IPS-NIHi7 (cell line): Measurements from ENCODE around the gene APBB1.

Source experiments
- DNase-seq: peaks from one replicate; pipeline ENCODE4 v3.0.0; 2012; ENCODE audit warnings: mixed read lengths; ENCODE audit errors: extremely low spot score

Gene APBB1

GRCh38 chr11:6419009-6419631, at the start of gene APBB1:
Gene APBB1 (minus strand): TSS chr11:6419094. CDS start chr11:6411347, 7,747 bp downstream.
- peak; percentile 91 for DNase-seq

- no peak for DNase-seq
Observed at GRCh38 chr11:6459099-6459450, 40.2 kb upstream of the APBB1 start.

GRCh38 chr11:6458352-6459098, 39.6 kb upstream of the APBB1 start:
- no peak for DNase-seq

DNA sequence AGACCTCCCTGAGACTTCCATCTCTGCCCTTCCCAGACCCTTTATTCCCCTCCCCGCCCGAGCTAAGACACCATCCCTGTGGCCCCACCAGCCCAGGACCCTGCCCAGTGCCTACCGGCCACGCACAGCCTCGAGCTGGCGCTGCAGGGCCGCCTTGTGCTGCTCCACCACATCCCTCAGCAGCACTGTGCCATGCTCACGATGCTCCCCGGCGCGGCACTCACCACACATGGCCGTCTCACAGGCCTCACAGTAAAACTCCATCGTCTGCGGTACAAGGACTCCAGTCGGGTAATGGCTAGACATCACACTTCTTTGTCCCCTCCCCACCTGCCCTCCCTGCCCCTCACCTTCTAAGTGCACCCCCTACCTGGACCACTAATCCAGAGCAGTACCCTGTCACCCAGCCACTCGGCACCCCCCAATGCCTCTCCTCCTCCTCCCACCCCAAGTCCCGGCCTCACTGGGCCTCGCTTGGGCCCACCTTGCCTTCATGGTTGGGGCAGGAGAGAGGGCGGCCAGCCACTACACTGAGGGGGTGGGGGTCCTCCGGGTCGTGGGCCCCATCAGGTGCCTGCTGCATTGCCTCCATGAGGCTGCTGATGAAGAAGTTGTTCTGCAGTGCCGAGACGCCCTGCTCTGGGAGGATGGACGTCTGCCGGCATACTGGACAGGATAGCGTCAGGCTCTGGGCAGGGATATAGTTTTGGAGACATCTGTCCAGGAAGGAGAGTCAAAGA, 38.9 kb upstream of the APBB1 start:
- DNase-seq, result no peak

DNA sequence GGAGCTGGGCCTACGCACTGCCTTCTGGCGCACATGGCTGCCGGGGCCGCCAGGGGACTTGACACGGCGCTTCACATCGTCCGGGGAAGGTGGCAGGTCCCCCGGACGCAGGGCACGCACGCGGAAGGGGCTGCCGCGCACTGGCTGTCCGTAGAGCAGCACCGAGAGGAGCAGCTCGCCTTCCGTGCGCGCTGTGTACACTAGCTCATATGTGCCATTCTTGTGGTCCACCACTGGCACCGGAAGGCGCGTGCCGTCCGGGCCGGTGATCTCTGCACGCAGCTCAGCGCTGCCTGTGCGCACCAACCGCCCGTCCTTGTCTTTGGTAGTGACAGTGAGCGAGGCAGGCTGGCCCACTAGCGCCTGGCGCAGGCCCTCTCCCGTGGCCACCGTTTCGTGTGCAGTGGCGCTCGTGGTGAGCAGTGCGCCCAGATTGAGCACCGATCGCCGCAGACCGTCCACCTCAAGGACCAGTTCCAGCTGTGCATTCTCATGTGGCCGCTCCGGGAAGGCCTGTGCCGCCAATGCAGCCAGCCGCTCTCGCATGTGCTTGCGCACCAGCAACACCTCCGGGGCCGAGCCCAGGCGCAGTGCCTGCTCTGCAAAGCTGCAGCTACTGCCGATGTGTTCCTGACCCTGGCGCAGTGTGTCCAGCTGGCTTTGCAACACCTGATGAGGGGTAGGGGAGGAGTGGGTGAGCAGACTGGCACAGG, 37.6 kb upstream of the APBB1 start:
- no peak for DNase-seq

DNA sequence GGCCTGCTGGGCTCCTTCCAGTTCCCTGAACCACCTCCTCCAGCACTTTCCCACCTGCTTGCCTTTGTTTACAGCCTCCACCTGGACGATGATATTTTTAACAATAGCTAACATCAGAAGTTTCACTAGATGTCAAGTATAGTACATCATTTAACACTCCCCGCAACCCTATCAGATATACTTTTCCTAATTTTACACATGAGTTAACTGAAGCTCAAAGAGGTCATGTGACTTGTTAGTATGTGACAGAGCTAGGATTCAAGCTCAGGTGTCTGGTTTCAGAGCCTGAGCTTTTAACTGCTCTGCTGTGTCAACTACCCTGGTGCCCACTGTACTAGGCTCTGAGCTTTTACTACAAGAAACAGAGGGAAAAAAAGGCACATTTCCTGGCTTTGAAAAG, 36.2 kb upstream of the APBB1 start:
- no peak for DNase-seq

DNA sequence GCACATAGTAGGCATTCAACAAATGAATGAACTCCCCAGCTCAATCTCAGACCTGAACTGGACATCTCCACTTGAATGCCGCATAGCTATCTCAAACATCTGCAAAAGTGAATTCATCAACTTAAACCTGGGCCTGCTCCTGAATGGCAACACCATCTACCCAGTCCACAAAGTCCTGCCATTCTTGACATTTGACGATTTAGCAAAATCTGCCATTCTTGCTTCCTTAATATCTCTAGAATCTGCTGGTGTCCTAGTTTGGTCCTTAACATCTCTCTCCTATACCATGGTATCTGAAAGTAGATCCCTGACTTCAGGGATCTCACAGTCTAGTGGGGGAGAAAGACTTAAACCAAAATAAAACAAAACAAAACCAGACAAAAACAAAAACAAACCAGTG, 34.3 kb upstream of the APBB1 start:
- DNase-seq, result no peak

DNA sequence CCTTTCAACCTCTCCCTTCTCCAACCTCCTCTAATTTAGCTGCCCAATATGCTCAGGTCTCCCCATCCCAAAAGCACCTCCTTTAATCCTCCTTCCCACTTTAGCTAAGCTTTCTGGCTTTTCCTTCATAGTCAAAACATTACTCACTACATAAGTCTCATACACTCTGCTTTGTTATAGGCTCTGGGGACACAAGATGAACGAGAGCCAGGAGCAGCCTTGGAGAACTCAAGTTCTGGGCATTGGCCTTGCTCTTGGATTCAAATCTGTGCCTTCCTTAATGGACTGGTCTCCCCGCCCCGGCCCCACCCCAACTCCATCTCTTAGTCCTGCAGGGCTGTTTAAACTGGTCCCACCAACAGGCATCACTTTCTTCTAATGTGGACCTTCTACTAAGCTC, 33.3 kb upstream of the APBB1 start:
- no peak for DNase-seq

- no peak for DNase-seq
Observed at GRCh38 chr11:6448574-6448973, 29.7 kb upstream of the APBB1 start.

GRCh38 chr11:6443269-6444003, 24.5 kb upstream of the APBB1 start:
- DNase-seq, result peak; percentile 90

- DNase-seq, result no peak
Observed at GRCh38 chr11:6442441-6442840, 23.5 kb upstream of the APBB1 start.

DNA sequence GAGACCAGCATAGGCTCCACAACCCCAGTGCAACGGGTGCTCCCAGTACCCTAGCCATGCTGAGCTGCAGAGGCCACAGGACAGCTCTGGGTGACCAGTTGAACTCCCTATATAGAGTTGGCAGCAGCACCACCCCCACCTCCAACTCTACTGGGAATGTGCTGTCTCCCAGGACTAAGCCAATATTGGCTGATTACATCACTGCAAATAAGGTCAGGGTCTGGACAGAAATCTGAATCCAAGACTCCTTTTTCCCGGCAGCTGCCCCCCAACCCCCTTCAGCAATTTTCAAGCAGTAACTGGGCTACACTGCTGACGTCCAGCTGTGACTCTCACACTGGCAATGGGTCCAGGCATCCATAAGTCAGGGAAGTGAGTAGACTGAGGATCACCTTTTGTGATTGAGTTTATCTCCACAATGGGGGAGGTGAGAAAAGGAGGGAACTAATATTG, 22.0 kb upstream of the APBB1 start, which contains the start of gene HPX:
TSS of gene HPX (minus strand) at position 82 of the 453 bp plus-strand sequence. CDS start at position 58, 24 bp downstream.
- DNase-seq, result no peak

DNA sequence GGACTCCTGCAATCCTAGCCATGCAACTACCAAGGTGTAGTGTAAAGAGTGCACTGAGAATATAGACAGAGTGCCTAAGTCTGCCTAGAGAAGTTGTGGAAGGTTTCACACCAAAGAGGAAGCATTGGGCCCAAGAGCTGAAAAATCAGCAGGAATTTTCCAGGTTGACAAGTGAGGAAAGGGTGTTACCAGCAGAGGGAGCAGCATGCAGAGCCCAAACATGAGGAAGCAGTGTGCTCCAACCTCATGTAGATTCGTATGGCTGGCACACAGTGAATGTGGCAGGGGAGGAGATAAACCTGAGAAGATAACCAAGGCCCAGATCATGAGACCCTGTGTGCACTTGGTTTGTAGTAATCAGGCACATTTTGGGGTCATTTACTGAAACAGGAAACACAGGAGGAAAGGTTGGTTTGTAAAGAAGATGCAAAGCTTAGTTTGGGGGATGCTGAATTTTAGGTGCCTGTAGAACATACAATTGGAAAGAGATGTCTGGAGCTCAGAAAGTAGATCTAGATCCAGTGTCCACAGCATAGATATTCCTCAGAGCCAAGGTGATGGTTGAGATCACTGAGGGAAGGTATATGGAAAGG, 20.2 kb upstream of the APBB1 start:
- peak; percentile 84 for DNase-seq

DNA sequence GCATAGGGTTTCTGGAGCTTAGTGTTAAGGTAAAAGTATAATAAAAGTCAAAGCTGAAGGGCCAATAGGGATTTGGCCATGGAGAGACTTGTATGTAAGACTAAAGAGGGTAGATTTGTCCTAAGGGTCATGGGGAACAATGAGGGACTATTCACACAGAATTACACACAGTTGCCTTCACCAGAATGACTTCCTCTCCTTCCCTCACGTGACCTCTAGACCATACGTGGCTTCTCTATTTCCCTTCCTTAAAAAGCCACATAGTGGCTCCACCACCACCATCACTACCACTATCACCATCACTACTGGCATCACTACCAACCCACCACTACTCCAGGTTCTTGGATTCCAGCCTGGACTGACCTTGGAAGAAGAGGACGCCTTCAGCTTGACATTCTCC, 19.1 kb upstream of the APBB1 start:
- no peak for DNase-seq

GRCh38 chr11:6437423-6437822, 18.5 kb upstream of the APBB1 start:
- no peak for DNase-seq

DNA sequence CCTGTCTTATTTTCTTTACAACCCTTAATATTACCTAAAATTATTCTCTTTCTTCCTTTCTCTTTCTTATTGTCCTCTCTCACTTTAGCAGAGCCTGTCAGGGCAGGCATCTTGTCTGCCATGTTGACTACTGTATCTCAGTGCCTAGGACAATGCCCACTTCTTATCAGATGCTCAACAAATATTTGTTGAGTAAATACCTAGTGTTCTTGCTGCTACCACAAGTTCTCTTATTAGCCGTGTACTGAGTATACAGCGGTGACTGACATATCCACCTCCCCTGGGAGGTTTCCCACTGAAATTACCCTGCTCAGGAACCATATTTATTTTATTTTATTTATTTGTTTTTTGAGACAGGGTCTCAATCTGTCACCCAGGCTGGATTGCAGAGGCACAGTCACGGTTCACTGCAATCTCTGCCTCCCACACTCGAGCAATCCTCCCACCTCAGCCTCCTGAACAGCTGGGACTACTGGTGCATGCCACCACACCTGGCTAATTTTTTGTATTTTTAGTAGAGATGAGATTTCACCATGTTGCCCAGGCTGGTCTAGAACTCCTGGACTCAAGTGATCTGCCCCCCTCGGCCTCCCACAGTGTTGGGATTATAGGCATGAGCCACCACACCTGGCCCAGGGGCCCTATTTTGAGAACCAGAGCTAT, 15.2 kb upstream of the APBB1 start:
- no peak for DNase-seq

- DNase-seq, result no peak
Observed at GRCh38 chr11:6431861-6432260, 13.0 kb upstream of the APBB1 start.

- peak; percentile 57 for DNase-seq
Observed at GRCh38 chr11:6427516-6427915, 8.6 kb upstream of the APBB1 start.

DNA sequence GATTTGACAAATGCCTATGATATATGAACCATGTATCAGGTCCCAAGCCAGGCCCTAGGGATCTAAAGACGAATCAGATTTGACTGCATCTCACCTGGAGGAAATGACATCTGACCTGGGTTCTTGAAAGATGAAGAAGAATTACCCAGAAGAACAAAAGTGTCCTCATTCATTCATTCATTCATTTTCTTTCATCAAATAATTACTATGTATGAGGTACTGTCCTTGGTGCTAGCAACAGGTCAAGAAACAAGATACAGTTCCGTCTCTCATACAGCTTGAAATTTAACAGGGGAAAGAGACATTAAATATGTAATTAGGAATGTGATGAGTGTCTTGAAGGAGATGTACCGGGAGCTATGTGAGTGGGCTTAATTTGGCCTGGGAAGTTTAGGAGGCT, 1.8 kb upstream of the APBB1 start:
- no peak for DNase-seq

GRCh38 chr11:6418557-6419008, 311 bp downstream of the APBB1 start:
- peak; percentile 60 for DNase-seq
